Measurements from ENCODE around the gene RGS17.

RGS17 gene

GRCh38 chr6:153013438-153013837 lies 117.6 kb downstream of the RGS17 start:
- Histone ChIP-seq H3K9ac (ENCODE audit: low read depth, low read length, poor library complexity, severe bottlenecking) (no peak overlapping the region), H3F3A (ENCODE audit: low read depth) (no peaks in the 10 kb centered on the region), H3K4me3 (ENCODE audit: low read length, poor library complexity, severe bottlenecking) (no peak overlapping the region), H4K20me1 (ENCODE audit: insufficient read depth, low read length, poor library complexity, severe bottlenecking) (no peaks in the 10 kb centered on the region), H3K9me2 (replicated peaks; ENCODE audit: low read depth, low read length) (no peaks in the 10 kb centered on the region), H2AFZ (ENCODE audit: low read length) (no peak overlapping the region), H3K4me2 (ENCODE audit: low read depth, low read length, poor library complexity, severe bottlenecking) (no peak overlapping the region), H3K9me3 (ENCODE audit: insufficient read depth, low read depth, low read length) (no peaks in the 10 kb centered on the region), H3K27me3 (ENCODE audit: insufficient read depth, low read length, poor library complexity, severe bottlenecking) (no peaks in the 10 kb centered on the region), H3K36me3 (ENCODE audit: insufficient read depth, low read length) (no peaks in the 10 kb centered on the region), H3K4me1 (ENCODE audit: insufficient read depth, low read length, poor library complexity, severe bottlenecking) (no peaks in the 10 kb centered on the region), H3K79me2 (ENCODE audit: insufficient read depth, low read length) (no peaks in the 10 kb centered on the region)
- TF ChIP-seq CTCF (conservative IDR thresholded peaks at IDR 0.05; ENCODE audit: low read length), result no peak
- TF ChIP-seq EZH2phosphoT487 (IDR thresholded peaks at IDR 0.05; ENCODE audit: borderline replicate concordance), result no peak

DNA sequence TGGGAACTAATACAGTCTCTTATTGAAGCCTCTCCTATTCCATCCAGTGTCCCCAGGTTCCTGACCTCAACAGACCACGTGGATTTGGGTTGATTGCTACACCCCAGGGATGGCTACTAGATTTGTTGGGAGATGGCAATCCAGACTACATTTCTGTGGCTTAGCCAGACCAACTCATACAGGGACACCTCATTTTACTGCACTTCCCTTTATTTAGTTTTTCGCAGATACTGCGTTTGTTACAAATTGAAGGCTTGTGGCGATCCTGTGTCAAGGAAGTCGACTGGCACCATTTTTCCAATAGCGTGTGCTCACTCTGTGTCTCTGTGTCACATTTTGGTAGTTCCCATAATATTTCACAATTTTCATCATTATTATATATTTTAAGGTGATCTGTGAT lies 118.2 kb downstream of the RGS17 start:
- Histone ChIP-seq H3F3A (ENCODE audit: low read depth) (no peaks in the 10 kb centered on the region), H3K79me2 (ENCODE audit: insufficient read depth, low read length) (no peaks in the 10 kb centered on the region), H3K4me2 (ENCODE audit: low read depth, low read length, poor library complexity, severe bottlenecking) (no peak overlapping the region), H2AFZ (ENCODE audit: low read length) (no peak overlapping the region), H3K27me3 (ENCODE audit: insufficient read depth, low read length, poor library complexity, severe bottlenecking) (no peaks in the 10 kb centered on the region), H3K4me3 (ENCODE audit: low read length, poor library complexity, severe bottlenecking) (no peak overlapping the region), H3K9me2 (replicated peaks; ENCODE audit: low read depth, low read length) (no peaks in the 10 kb centered on the region), H3K9me3 (ENCODE audit: insufficient read depth, low read depth, low read length) (no peaks in the 10 kb centered on the region), H3K36me3 (ENCODE audit: insufficient read depth, low read length) (no peaks in the 10 kb centered on the region), H4K20me1 (ENCODE audit: insufficient read depth, low read length, poor library complexity, severe bottlenecking) (no peaks in the 10 kb centered on the region), H3K4me1 (ENCODE audit: insufficient read depth, low read length, poor library complexity, severe bottlenecking) (no peaks in the 10 kb centered on the region), H3K9ac (ENCODE audit: low read depth, low read length, poor library complexity, severe bottlenecking) (no peak overlapping the region)
- TF ChIP-seq EZH2phosphoT487 (IDR thresholded peaks at IDR 0.05; ENCODE audit: borderline replicate concordance) (no peak), CTCF (conservative IDR thresholded peaks at IDR 0.05; ENCODE audit: low read length) (no peak)

GRCh38 chr6:153003366-153003690 lies 127.8 kb downstream of the RGS17 start:
- Histone ChIP-seq H2AFZ (ENCODE audit: low read length) (peak overlapping the region; percentile 86), H3K36me3 (ENCODE audit: insufficient read depth, low read length) (0 out of 2 replicates have a peak, but pooled peaks cover 1% of the 10 kb centered on the region), H3K4me1 (ENCODE audit: insufficient read depth, low read length, poor library complexity, severe bottlenecking) (peaks cover 37% of the 10 kb centered on the region), H3K27me3 (ENCODE audit: insufficient read depth, low read length, poor library complexity, severe bottlenecking) (no peaks in the 10 kb centered on the region), H3K9me2 (replicated peaks; ENCODE audit: low read depth, low read length) (no peaks in the 10 kb centered on the region), H4K20me1 (ENCODE audit: insufficient read depth, low read length, poor library complexity, severe bottlenecking) (peaks cover 37% of the 10 kb centered on the region), H3K9ac (ENCODE audit: low read depth, low read length, poor library complexity, severe bottlenecking) (peak overlapping the region; percentile 88), H3K4me2 (ENCODE audit: low read depth, low read length, poor library complexity, severe bottlenecking) (peak overlapping the region; percentile 84), H3K79me2 (ENCODE audit: insufficient read depth, low read length) (peaks cover 53% of the 10 kb centered on the region), H3K4me3 (ENCODE audit: low read length, poor library complexity, severe bottlenecking) (peak overlapping the region; percentile 97), H3K9me3 (ENCODE audit: insufficient read depth, low read depth, low read length) (no peaks in the 10 kb centered on the region), H3F3A (ENCODE audit: low read depth) (no peaks in the 10 kb centered on the region)
- TF ChIP-seq EZH2phosphoT487 (IDR thresholded peaks at IDR 0.05; ENCODE audit: borderline replicate concordance) (no peak), CTCF (conservative IDR thresholded peaks at IDR 0.05; ENCODE audit: low read length) (no peak)
